Epithelial cell of esophagus (primary cell): ENCODE measurements around the gene CPLX1.

Experiments
- DNase-seq: peaks from one replicate; pipeline ENCODE4 v3.0.0; 2010; ENCODE audit warnings: low read depth
- H3K4me3 ChIP-seq: 2 replicates; pipeline ENCODE4 v1.5.1; 2011; ENCODE audit warnings: mild to moderate bottlenecking, low read length, control low read depth
- TF ChIP-seq, protein P1 (sequence below): IDR thresholded peaks from 2 replicates; pipeline ENCODE4 v1.5.1; 2011; ENCODE audit warnings: low read depth, mild to moderate bottlenecking, low read length, control low read depth, inconsistent platforms; ENCODE audit not compliant: insufficient read depth; ENCODE audit errors: missing control alignments

CPLX1 gene

GRCh38 chr4:825971-826330, at the start of gene CPLX1:
Gene CPLX1 (minus strand): TSS chr4:826129. CDS start chr4:824522, 1,607 bp downstream.
- DNase-seq = peak; percentile 19
- peak within 1 kb of the TSS; percentile 10 for H3K4me3 ChIP-seq

DNA sequence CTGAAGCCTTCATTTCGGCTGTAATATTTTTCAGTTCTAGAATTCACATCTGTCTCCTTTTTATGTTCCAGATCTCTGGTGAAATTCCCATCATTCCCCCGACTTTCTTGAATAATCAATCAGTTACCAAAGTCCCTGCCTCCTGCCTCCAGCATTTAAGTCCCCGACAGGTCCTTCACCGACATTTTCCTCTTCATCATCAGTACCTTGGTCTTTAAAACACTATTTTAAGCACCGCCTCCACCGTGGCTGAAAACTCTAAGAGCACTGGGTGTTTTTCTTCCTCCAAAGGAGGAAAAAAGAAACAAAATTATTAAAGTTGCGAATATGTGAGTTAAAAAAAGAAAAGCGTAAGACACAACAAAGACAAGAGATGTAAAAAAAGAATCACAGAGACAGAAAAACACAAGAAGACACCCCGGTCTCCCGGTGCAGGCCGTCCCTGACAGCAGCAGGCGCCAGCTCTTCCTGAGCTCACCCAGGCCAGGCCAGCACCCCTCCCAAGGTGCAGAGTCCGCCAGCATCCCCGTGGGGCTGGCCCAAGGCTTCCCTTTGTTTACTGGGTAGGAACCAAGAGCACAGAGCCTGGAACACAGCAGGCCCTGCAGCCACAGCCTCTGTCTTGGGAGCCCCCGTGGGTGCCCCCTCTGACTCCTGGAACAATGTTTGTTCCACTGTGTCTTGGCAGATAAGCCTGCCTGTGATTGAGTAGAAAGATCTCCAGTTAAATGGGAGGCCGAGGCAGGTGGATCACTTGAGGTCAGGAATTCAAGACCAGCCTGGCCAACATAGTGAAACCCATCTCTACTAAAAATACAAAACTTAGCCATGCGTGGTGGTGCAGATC, 49.3 kb upstream of the CPLX1 start:
- H3K4me3 ChIP-seq = no peak overlapping the region
- DNase-seq = no peak
- TF ChIP-seq, protein P1, sequence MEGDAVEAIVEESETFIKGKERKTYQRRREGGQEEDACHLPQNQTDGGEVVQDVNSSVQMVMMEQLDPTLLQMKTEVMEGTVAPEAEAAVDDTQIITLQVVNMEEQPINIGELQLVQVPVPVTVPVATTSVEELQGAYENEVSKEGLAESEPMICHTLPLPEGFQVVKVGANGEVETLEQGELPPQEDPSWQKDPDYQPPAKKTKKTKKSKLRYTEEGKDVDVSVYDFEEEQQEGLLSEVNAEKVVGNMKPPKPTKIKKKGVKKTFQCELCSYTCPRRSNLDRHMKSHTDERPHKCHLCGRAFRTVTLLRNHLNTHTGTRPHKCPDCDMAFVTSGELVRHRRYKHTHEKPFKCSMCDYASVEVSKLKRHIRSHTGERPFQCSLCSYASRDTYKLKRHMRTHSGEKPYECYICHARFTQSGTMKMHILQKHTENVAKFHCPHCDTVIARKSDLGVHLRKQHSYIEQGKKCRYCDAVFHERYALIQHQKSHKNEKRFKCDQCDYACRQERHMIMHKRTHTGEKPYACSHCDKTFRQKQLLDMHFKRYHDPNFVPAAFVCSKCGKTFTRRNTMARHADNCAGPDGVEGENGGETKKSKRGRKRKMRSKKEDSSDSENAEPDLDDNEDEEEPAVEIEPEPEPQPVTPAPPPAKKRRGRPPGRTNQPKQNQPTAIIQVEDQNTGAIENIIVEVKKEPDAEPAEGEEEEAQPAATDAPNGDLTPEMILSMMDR = no peak

More at GRCh38 chr4:825971-826330, at the start of gene CPLX1:
- TF ChIP-seq, protein P1 = no peak

- no peak for DNase-seq
- TF ChIP-seq, protein P1 = no peak
- H3K4me3 ChIP-seq = no peak overlapping the region
Measured at GRCh38 chr4:874056-874455, 48.1 kb upstream of the CPLX1 start.

- DNase-seq = no peak
- TF ChIP-seq, protein P1 = no peak
- H3K4me3 ChIP-seq = no peak overlapping the region
Measured at GRCh38 chr4:872241-872981, 46.5 kb upstream of the CPLX1 start.

DNA sequence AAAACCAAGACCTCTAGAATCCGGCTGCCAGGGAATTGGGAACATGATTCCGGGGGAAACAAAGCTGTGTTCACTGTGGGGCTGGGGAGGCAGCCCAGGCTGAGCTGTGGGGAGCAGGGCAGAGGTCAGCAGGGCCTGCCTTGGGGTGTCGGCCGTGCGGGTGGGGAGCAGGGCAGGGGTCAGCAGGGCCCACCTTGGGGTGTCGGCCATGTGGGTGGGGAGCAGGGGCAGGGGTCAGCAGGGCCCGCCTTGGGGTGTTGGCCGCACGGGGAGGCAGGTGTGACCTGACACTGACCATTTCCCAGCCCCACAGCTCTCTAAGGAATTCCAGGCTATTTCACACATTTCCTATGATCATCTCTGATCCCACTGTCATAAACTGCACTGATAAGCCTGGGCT, 45.6 kb upstream of the CPLX1 start:
- H3K4me3 ChIP-seq = no peak overlapping the region
- TF ChIP-seq, protein P1 = no peak
- no peak for DNase-seq

DNA sequence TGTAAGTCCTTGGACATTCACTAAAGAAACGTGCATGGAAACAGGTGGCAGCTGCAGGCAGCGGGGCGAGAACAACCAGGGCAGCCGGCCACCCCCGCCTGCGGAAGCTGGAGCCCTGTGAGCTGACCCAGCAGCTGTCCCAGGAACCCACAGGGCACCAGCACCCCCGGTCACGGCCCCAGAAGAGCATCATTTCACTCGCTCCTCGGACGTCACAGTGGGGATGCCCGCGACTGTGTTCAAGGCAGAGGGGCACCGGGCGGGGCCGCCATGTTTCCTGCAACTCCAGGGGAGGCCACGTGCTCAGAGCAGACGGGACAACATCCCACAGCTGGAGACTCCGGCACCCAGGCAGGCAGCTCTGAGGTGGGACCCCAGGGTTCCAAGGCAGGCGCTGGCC, 45.0 kb upstream of the CPLX1 start:
- DNase-seq = no peak
- H3K4me3 ChIP-seq = no peak overlapping the region
- TF ChIP-seq, protein P1 = no peak
